Measurements from ENCODE around the gene ZNF362. TPM values are rescaled to one million over a fixed set of nuclear protein-coding genes. Genes with fewer than 3 reads are reported as not detected.
A peak's percentile ranks its signal among the peaks of the same experiment; 100 is the strongest.
"Not testable (repeated sequence)": the region's sequence is repeated elsewhere in the genome, so short reads cannot be mapped to it uniquely, and the experiment has no call there.

Gene ZNF362
- total RNA-seq, 2 experiments from 2014 or later = 21.4 to 21.8 TPM

DNA sequence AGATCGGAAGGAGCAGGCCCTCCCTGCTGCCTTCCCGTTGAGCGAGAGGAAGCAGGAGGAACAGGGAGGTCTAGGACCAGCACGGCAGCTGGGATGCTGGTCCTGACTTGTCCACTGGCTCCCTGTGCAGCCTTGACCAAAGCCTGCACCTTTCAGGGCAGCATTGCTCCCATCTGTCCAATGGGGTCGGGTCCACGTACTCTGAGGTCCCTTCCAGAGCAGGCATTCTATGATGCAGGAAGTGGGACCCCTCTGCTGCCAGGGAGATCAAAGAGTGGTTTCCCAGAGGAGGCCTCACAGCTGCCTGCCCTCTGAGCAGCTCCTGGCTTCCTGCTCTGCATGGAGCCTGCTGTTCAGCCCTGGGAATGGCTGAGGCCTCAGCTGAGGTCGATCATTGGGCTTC is 21.7 kb upstream of the ZNF362 start:
- CTCF ChIA-PET = interaction anchor here (0.6 kb wide), 1 partner anchor 64 kb away, joined by 3 read pairs; no protein-coding TSS in a partner anchor
- no peak overlapping the region for H3K27ac Mint-ChIP-seq
- POLR2A ChIA-PET = no interaction called here

DNA sequence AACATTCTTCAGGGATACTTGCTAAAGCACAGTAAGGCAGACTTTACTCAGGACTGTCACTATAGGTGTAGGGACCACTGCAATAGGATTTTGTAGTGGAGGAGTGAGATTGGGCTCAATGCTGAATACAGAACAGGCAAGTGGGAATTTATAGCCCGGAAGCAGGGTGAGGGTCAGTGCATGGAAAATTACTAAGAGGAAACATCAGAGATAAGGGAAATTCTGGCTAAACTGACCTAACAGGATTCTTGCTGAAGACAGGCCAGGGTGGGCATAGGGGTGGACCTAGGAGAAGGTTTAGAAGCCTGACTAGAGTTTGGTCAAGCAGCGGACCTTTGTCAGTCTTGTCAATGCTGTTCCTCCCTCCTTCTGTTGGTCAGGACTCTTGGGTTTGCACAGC is 20.8 kb upstream of the ZNF362 start:
- CTCF ChIA-PET = no interaction called here
- no peak for DNase-seq
- no peaks in the 10 kb centered on the region for H3K36me3 Mint-ChIP-seq (ENCODE audit: low read depth)
- H3K4me1 Mint-ChIP-seq = peaks cover 7% of the 10 kb centered on the region
- H3K27ac Mint-ChIP-seq = no peak overlapping the region
- peaks cover 4% of the 10 kb centered on the region for H3K27me3 Mint-ChIP-seq
- POLR2A ChIA-PET = no interaction called here
- no peak overlapping the region for H3K4me3 Mint-ChIP-seq
- no peaks in the 10 kb centered on the region for H3K9me3 Mint-ChIP-seq

More for the DNA sequence above, 21.7 kb upstream of the ZNF362 start:
- H3K4me1 Mint-ChIP-seq = peaks cover 7% of the 10 kb centered on the region
- H3K9me3 Mint-ChIP-seq = no peaks in the 10 kb centered on the region
- H3K4me3 Mint-ChIP-seq = no peak overlapping the region
- DNase-seq = no peak
- no peaks in the 10 kb centered on the region for H3K36me3 Mint-ChIP-seq (ENCODE audit: low read depth)
- H3K27me3 Mint-ChIP-seq = peaks cover 2% of the 10 kb centered on the region

DNA sequence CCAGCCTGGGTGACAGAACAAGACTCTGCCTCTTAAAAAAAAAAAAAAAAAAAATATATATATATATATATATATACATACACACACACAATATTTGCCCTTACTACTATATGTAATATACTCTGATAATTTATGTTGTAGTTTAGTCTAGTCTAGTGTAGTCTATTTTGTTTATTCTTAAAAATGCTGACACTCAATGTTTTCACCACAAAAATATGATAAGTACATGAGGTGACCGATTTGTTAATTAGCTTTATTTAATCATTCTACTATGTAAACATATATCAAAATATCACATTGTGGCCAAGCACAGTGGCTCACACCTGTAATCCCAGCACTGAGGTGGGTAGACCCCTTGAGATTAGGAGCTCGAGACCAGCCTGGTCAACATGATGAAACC is 19.8 kb upstream of the ZNF362 start:
- Mint-ChIP-seq H3K27me3 (peaks cover 9% of the 10 kb centered on the region), H3K4me3 (no peak overlapping the region), H3K9me3 (no peaks in the 10 kb centered on the region), H3K4me1 (peaks cover 7% of the 10 kb centered on the region), H3K36me3 (ENCODE audit: low read depth) (no peaks in the 10 kb centered on the region), H3K27ac (no peak overlapping the region)
- no peak for DNase-seq
- ChIA-PET POLR2A (no interaction called here), CTCF (no interaction called here)

DNA sequence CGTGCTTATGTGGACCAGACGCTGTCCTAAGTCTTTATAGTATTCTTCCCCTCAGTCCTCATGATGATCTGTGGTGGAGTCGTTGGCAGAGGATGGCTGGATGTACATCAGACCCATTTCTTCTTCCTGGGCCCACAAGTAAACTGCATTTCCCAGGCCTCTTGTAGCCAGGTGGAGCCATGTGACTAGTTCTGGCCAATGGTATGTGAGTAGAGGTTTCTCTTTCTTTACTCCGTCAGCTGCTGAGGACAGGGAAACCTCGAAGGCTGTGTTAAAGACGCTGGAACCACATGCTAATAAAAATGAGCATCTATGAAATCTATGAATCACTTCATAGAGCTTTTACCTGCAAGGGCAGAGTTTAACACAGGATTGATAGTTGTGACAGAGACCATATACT is 18.7 kb upstream of the ZNF362 start:
- Mint-ChIP-seq H3K4me1 (peaks cover 7% of the 10 kb centered on the region), H3K27me3 (peaks cover 16% of the 10 kb centered on the region), H3K36me3 (ENCODE audit: low read depth) (no peaks in the 10 kb centered on the region), H3K27ac (no peak overlapping the region), H3K4me3 (no peak overlapping the region), H3K9me3 (no peaks in the 10 kb centered on the region)
- DNase-seq = peak; percentile 29
- ChIA-PET CTCF (no interaction called here), POLR2A (no interaction called here)

- H3K36me3 Mint-ChIP-seq (ENCODE audit: low read depth); H3K4me1 Mint-ChIP-seq; POLR2A ChIA-PET; CTCF ChIA-PET; H3K9me3 Mint-ChIP-seq; H3K4me3 Mint-ChIP-seq; DNase-seq; H3K27ac Mint-ChIP-seq: not testable (repeated sequence)
- H3K27me3 Mint-ChIP-seq = peaks cover 18% of the 10 kb centered on the region
Observed at GRCh38 chr1:33238194-33238724, 18.0 kb upstream of the ZNF362 start.

- H3K4me3 Mint-ChIP-seq; POLR2A ChIA-PET; H3K9me3 Mint-ChIP-seq; H3K27ac Mint-ChIP-seq; CTCF ChIA-PET; DNase-seq; H3K4me1 Mint-ChIP-seq; H3K36me3 Mint-ChIP-seq (ENCODE audit: low read depth): not testable (repeated sequence)
- peaks cover 18% of the 10 kb centered on the region for H3K27me3 Mint-ChIP-seq
Observed at GRCh38 chr1:33239410-33239809, 16.9 kb upstream of the ZNF362 start.

DNA sequence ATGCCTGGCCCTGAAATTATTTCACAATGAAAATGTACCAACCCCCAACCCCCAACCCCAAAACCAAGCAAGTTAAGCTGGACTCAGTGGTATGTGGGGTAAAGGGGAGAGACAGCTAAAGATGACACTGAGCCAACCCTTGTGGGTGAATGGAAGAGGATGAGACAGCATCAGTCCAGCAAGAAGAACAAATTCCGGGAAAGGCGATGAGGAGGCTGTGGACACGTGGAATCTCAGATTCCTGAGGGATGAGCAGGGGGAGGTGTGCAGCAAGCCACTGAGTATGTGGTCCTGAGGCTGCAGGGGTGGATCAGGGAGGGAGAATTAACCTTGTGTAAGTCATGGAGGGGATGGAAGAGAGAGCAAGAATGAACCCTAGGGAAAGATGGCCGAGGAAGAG is 14.4 kb upstream of the ZNF362 start:
- Mint-ChIP-seq H3K4me3 (no peak overlapping the region), H3K9me3 (no peaks in the 10 kb centered on the region), H3K4me1 (peaks cover 7% of the 10 kb centered on the region), H3K27ac (no peak overlapping the region), H3K36me3 (ENCODE audit: low read depth) (no peaks in the 10 kb centered on the region), H3K27me3 (peaks cover 18% of the 10 kb centered on the region)
- DNase-seq = no peak
- ChIA-PET POLR2A (no interaction called here), CTCF (no interaction called here)

GRCh38 chr1:33242652-33243051 is 13.6 kb upstream of the ZNF362 start:
- POLR2A ChIA-PET = no interaction called here

GRCh38 chr1:33244143-33244808 is 12.0 kb upstream of the ZNF362 start:
- no peaks in the 10 kb centered on the region for H3K4me1 Mint-ChIP-seq
- CTCF ChIA-PET = no interaction called here

More at GRCh38 chr1:33242652-33243051, 13.6 kb upstream of the ZNF362 start:
- Mint-ChIP-seq H3K27me3 (peaks cover 18% of the 10 kb centered on the region), H3K36me3 (ENCODE audit: low read depth) (no peaks in the 10 kb centered on the region), H3K27ac (no peak overlapping the region), H3K4me1 (peaks cover 2% of the 10 kb centered on the region), H3K4me3 (no peak overlapping the region), H3K9me3 (no peaks in the 10 kb centered on the region)
- no peak for DNase-seq
- CTCF ChIA-PET = no interaction called here

GRCh38 chr1:33244809-33245186 is 11.5 kb upstream of the ZNF362 start:
- Mint-ChIP-seq H3K27me3 (peaks cover 25% of the 10 kb centered on the region), H3K27ac (no peak overlapping the region), H3K9me3 (no peaks in the 10 kb centered on the region), H3K4me1 (no peaks in the 10 kb centered on the region), H3K36me3 (ENCODE audit: low read depth) (no peaks in the 10 kb centered on the region), H3K4me3 (no peak overlapping the region)
- ChIA-PET POLR2A (no interaction called here), CTCF (no interaction called here)
- DNase-seq = no peak

More at GRCh38 chr1:33244143-33244808, 12.0 kb upstream of the ZNF362 start:
- Mint-ChIP-seq H3K9me3 (no peaks in the 10 kb centered on the region), H3K36me3 (ENCODE audit: low read depth) (no peaks in the 10 kb centered on the region), H3K27me3 (peaks cover 26% of the 10 kb centered on the region), H3K27ac (no peak overlapping the region), H3K4me3 (no peak overlapping the region)
- no peak for DNase-seq
- POLR2A ChIA-PET = no interaction called here

- no peaks in the 10 kb centered on the region for H3K9me3 Mint-ChIP-seq
- H3K36me3 Mint-ChIP-seq (ENCODE audit: low read depth) = no peaks in the 10 kb centered on the region
- ChIA-PET POLR2A (no interaction called here), CTCF (interaction anchor here (0.6 kb wide), 1 partner anchor 204 kb away, joined by 5 read pairs; no protein-coding TSS in a partner anchor)
- H3K4me3 Mint-ChIP-seq = no peak overlapping the region
- no peak for DNase-seq
- H3K27ac Mint-ChIP-seq = no peak overlapping the region
- H3K27me3 Mint-ChIP-seq = peaks cover 27% of the 10 kb centered on the region
- H3K4me1 Mint-ChIP-seq = no peaks in the 10 kb centered on the region
Observed at GRCh38 chr1:33246171-33246570, 10.1 kb upstream of the ZNF362 start.

- H3K27me3 Mint-ChIP-seq = peaks cover 26% of the 10 kb centered on the region
- H3K4me1 Mint-ChIP-seq = no peaks in the 10 kb centered on the region
- no peak overlapping the region for H3K4me3 Mint-ChIP-seq
- no peaks in the 10 kb centered on the region for H3K36me3 Mint-ChIP-seq (ENCODE audit: low read depth)
- CTCF ChIA-PET = interaction anchor here (1.0 to 2.4 kb wide), 2 partner anchors 10 to 21 kb away, joined by 3 to 5 read pairs; no protein-coding TSS in a partner anchor
- H3K9me3 Mint-ChIP-seq = no peaks in the 10 kb centered on the region
- no peak overlapping the region for H3K27ac Mint-ChIP-seq
- no peak for DNase-seq
- POLR2A ChIA-PET = no interaction called here
Observed at GRCh38 chr1:33247545-33247944, 8.7 kb upstream of the ZNF362 start.

DNA sequence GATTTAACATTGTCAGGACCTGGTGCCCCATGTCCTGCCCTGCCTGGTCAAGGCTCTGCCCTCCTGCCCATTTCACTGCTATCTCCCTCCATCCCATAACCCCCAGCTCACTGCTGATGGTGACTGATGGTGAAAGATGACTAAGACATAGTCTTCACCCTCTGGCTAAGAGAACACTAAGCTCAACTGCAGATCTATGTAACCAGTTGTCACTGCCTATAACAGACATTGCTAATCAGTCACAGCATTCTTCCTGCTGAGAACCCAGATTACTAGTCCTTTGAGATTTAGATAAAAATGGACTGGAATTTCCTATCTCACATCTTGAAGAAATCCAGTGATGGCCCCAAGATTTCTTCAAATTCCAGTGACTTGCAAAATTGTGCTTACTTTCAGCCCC is 8.0 kb upstream of the ZNF362 start:
- H3K4me1 Mint-ChIP-seq = no peaks in the 10 kb centered on the region
- H3K4me3 Mint-ChIP-seq = no peak overlapping the region
- H3K36me3 Mint-ChIP-seq (ENCODE audit: low read depth) = no peaks in the 10 kb centered on the region
- ChIA-PET POLR2A (no interaction called here), CTCF (interaction anchor here (0.9 to 2.4 kb wide), 3 partner anchors 9 to 24 kb away, joined by 3 to 5 read pairs (median 4); no protein-coding TSS in a partner anchor)
- H3K27ac Mint-ChIP-seq = no peak overlapping the region
- H3K9me3 Mint-ChIP-seq = no peaks in the 10 kb centered on the region
- peaks cover 24% of the 10 kb centered on the region for H3K27me3 Mint-ChIP-seq
- DNase-seq = no peak

GRCh38 chr1:33249422-33249821 is 6.9 kb upstream of the ZNF362 start:
- CTCF ChIA-PET = interaction anchor here (0.6 to 2.4 kb wide), 3 partner anchors 23 to 607 kb away, joined by 3 to 5 read pairs (median 4); no protein-coding TSS in a partner anchor
- no peaks in the 10 kb centered on the region for H3K36me3 Mint-ChIP-seq (ENCODE audit: low read depth)
- no peak overlapping the region for H3K27ac Mint-ChIP-seq
- POLR2A ChIA-PET = no interaction called here
- H3K4me1 Mint-ChIP-seq = no peaks in the 10 kb centered on the region
- no peak for DNase-seq
- H3K4me3 Mint-ChIP-seq = no peak overlapping the region
- H3K27me3 Mint-ChIP-seq = peaks cover 24% of the 10 kb centered on the region
- no peaks in the 10 kb centered on the region for H3K9me3 Mint-ChIP-seq

Measured in activated CD4-positive, alpha-beta T cell treated with anti-CD3 and anti-CD28 coated beads, Interleukin-2, amount 10 ng/mL, durations not matched to agents 7 days and 5 days (primary cell).